Right lobe of liver (tissue), 6 donors: ENCODE data around the gene GALNT12. TPM values are rescaled to one million over a fixed set of nuclear protein-coding genes. Genes with fewer than 3 reads are reported as not detected.

Experiments used
- ATAC-seq, 4 donors: fragments of 200-7000 bp; cut with Tn5 transposase; one replicate each; pipeline ENCODE4 v1.9.1; 2020; ENCODE audit warnings: mild to moderate bottlenecking in 4 of 4, moderate library complexity in 4 of 4
- DNase-seq, 3 donors: peaks; one replicate each; pipeline ENCODE4 v3.0.0-alpha.2; 2020
- H3K27ac ChIP-seq, 3 donors: fragments of 200-600 bp; one replicate each; pipeline ENCODE4 v1.8.0; 2022
- H3K27me3 ChIP-seq, 2 donors: fragments of 200-600 bp; one replicate each; pipeline ENCODE4 v1.8.0; 2022
- H3K36me3 ChIP-seq, 4 donors: fragments of 200-600 bp; sonication (generic) in 1 of 4; one replicate each; pipeline versions ENCODE4 v1.5.1 to v1.8.0; 2017 to 2022; ENCODE audit warnings: control low read depth in 1 of 4
- H3K4me1 ChIP-seq, 4 donors: fragments of 200-600 bp; sonication (generic) in 1 of 4; one replicate each; pipeline versions ENCODE4 v1.5.1 to v1.8.0; 2017 to 2022; ENCODE audit warnings: control low read depth in 1 of 4
- H3K4me3 ChIP-seq, 3 donors: fragments of 200-600 bp; one replicate each; pipeline ENCODE4 v1.8.0; 2022
- H3K9me3 ChIP-seq, 4 donors: fragments of 200-600 bp; sonication (generic) in 1 of 4; one replicate each; pipeline versions ENCODE4 v1.5.1 to v1.8.0; 2017 to 2022; ENCODE audit warnings: control low read depth in 1 of 4
- POLR2A ChIP-seq: fragments of 450-650 bp; IDR thresholded peaks from one replicate; pipeline ENCODE4 v1.6.1; 2017; ENCODE audit warnings: antibody characterized with exemption, mild to moderate bottlenecking
- WGBS: methylation state at CpG from one replicate; pipeline ENCODE4 v1.1.6; 2018; ENCODE audit warnings: low coverage, low lambda C conversion rate; ENCODE audit not compliant: insufficient coverage; ENCODE audit errors: missing lambda C conversion rate; 5-methylcytosine and 5-hydroxymethylcytosine counted together
- intact Hi-C, 2 donors: fragments of 100-400 bp; cut with DNase I; formaldehyde crosslinking; loops; one replicate each; pipeline versions ENCODE4 v1.11.2 to v1.14.1; 2022
- total RNA-seq, 6 experiments: library from RNA; depleted of rRNA in 2 of 6; stranded (reverse); fragments of >200 nt in 2 of 6; fragmentation: NEBNext Ultra II Directional in 3 of 6; extraction: Animal tissue kit (Norgen Biotek cat#: 25700) in 3 of 6; gene quantifications; one replicate each; pipeline versions ENCODE4 v1.1.0 to v1.2.4, GENCODE V29; 2016 to 2023
- TF ChIP-seq, protein P1 (sequence below), 4 donors: fragments of 200-600 bp in 3 of 4; fragments of 450-650 bp in 1 of 4; IDR thresholded peaks; one replicate each; pipeline versions ENCODE4 v1.5.1 to v1.8.0; 2016 to 2022; ENCODE audit warnings: antibody characterized with exemption in 4 of 4, mild to moderate bottlenecking in 2 of 4
- donor health status: DM: no; HTN: yes; CAD: no.
- donor health status: DM: no; HTN: no; CAD: no.
- donor health status: DM: no; HTN: no; CAD: no.
- donor health status: DM: no; HTN: yes; CAD: no.
- donor health status: DM: no; HTN: yes; CAD: no.

The GALNT12 gene
- total RNA-seq, 6 experiments from 2014 or later: 0.06 to 1.1 (median 0.30) TPM; not detected in 1

DNA sequence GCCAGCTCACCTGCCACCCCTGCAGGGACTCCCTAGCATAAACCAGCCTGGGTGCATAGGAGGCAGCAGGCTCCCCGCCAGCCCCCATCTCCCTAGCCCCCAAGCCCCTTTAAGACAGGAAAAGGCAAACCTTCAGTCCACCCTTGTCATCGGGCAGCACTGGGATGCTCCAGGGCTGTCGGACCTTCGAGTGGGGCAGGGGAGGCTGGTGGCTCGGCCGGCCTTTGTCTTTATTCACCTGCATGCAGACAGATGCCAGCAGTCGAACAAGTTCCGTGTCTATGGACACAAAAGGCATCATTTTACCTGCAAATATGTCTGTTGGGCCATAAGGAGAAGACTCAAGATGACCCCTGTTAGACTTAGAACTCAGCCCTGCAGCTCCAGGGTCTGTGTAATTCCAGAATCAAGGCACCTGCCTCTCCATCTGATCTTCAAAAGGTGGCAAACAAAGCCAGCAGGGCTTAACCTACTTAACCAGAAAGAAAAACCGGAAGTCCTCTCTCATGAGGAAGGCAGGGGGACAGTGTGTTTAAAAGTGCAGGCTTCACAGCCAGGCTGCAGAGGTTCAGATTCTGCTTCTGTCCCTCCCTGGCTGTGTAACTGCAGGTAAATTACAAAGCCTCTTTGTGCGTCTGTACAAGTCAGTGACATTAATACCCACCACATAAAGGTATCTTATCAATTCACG, 27.3 kb upstream of the GALNT12 start:
- Histone ChIP-seq H3K27ac (no peak overlapping the region), H3K27me3 (no peaks in the 10 kb centered on the region), H3K4me1 (no peaks in the 10 kb centered on the region), H3K4me3 (no peak overlapping the region), H3K36me3 (no peaks in the 10 kb centered on the region), H3K9me3 (no peaks in the 10 kb centered on the region)
- ATAC-seq: no peak
- TF ChIP-seq, protein P1, sequence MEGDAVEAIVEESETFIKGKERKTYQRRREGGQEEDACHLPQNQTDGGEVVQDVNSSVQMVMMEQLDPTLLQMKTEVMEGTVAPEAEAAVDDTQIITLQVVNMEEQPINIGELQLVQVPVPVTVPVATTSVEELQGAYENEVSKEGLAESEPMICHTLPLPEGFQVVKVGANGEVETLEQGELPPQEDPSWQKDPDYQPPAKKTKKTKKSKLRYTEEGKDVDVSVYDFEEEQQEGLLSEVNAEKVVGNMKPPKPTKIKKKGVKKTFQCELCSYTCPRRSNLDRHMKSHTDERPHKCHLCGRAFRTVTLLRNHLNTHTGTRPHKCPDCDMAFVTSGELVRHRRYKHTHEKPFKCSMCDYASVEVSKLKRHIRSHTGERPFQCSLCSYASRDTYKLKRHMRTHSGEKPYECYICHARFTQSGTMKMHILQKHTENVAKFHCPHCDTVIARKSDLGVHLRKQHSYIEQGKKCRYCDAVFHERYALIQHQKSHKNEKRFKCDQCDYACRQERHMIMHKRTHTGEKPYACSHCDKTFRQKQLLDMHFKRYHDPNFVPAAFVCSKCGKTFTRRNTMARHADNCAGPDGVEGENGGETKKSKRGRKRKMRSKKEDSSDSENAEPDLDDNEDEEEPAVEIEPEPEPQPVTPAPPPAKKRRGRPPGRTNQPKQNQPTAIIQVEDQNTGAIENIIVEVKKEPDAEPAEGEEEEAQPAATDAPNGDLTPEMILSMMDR (IDR thresholded peaks at IDR 0.05): no peak
- no peak for TF ChIP-seq POLR2A
- intact Hi-C loops: no loop called here
- DNase-seq: no peak
- 63% methylated on average over 4 of the region's 11 CpGs for WGBS

DNA sequence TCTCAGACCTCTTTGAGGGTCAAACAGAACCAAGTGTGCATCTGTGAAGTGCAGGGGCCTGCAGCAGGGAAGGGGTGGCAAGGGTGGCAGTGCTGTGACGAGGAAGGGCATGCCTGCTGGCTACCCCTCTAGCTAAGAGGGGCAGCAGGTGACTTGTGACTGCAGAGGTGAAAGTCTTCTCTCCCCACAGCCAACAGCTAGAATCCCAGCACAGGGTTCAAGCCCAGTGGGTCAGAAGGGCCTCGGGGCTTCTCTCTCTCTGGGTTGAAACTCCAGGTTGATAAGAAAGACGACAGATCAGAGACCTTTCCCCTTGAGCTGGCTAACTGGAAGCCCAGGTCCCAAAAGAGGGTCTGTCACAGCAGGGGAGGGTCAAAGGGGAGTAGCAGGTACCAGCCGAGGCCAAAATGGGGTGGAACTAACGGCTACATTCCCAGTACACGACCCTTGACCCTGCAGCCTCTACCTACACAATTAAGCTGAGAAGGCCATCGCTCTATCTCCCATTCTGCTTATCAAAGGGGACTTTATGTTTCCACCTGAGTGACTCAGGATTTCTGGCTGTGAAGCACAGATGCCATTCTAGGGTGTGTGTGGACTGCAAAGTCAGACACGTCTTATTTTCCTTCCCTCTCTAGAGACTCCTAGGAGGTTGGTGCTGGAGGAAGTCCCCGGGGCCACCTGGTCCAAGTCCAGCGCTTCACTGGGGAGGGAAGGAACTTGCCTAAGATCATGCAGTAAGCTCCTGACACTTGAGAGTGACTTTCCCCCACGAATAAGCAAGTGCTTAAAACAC, 25.7 kb upstream of the GALNT12 start:
- WGBS: 81% methylated on average over 3 of the region's 11 CpGs
- Histone ChIP-seq H3K36me3 (no peaks in the 10 kb centered on the region), H3K27me3 (no peaks in the 10 kb centered on the region), H3K4me3 (no peak overlapping the region), H3K27ac (no peak overlapping the region), H3K4me1 (no peaks in the 10 kb centered on the region), H3K9me3 (no peaks in the 10 kb centered on the region)
- intact Hi-C loops: no loop called here
- ATAC-seq (no peak), DNase-seq (no peak)
- TF ChIP-seq POLR2A: no peak
- TF ChIP-seq, protein P1 (IDR thresholded peaks at IDR 0.05): no peak

DNA sequence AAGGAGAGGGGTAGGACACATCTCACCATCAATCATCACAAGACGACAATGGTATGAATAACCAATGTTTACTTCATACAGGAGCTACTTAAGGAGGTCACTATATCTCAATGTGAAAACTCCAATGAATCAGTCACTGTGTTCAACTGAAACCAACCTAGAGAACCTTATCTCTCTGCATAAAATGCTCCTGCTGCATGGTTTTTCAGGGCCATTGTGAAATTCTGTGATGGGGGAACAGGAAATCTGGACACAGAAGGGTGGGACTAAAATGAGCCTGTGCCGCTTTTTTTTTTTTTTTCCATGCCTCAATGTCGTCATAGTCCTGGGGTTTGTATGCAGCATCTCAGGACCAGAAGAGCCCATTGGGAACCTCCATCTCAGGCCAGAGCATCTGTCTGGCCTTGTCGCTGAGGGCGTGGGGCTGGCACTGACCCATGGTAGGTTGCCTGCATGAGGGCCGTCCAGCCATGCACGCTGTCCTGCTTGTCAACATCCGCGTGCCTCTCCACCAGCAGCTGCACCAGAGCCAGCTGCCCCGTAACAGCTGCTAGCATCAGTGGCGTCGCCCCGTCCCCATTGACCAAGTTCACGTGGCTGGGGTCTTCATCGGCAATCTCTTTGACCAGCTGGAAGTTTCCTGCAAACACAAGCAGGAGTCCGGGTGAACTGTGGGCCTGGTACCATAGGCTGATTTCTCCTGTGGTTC, 23.8 kb upstream of the GALNT12 start:
- Histone ChIP-seq H3K4me3 (no peak overlapping the region), H3K36me3 (no peaks in the 10 kb centered on the region), H3K27ac (no peak overlapping the region), H3K27me3 (no peaks in the 10 kb centered on the region), H3K9me3 (no peaks in the 10 kb centered on the region), H3K4me1 (no peaks in the 10 kb centered on the region)
- DNase-seq (no peak), ATAC-seq (no peak)
- TF ChIP-seq, protein P1 (IDR thresholded peaks at IDR 0.05): no peak
- TF ChIP-seq POLR2A: no peak
- WGBS: 86% methylated on average over 3 of the region's 16 CpGs
- intact Hi-C loops: no loop called here

DNA sequence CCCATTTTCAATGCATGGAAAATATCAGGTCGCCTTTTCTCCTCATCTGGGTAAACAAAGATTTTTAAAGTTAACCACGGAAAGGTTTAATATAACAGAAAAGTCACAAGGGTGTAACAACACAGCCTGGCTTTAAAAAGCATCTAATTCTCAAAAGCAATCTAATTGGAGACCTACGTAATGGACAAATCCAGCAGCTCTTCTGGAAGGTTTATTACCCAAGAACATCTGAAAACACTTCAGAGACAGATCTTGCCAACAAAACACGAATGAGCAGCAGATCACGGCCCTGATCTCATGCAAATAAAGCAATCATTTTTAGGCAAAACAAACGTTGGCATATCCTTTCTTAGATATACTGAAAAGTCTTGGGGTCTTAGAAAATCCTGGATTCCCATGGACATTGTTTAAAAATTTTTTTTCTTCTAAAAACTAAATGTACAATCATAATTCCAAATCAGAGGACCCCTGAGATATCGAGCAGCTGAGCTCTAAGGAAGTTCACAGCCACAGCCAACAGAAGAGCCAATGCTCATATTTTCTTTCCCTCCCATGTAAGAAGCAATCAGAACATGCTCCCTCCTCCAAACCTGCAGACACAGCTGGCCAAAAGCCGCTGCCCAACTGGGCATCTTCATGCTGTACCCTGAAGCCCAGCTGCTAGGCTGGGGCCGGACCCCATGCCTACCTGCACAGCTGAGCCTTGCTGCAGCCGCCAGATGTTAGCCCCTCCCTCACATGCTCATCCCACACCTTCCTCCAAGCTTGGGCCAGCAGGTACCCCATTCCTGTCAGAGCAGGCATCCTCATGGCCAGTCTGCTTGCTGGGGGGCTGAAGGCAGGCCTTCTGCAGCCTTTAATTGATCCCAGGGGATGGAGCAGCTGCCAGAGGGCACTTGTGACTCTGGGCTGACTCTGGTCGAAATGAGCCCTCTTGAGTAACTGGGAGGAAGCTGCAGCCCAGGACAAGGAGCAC, 22.4 kb upstream of the GALNT12 start:
- Histone ChIP-seq H3K27me3 (no peaks in the 10 kb centered on the region), H3K4me1 (no peaks in the 10 kb centered on the region), H3K27ac (no peak overlapping the region), H3K9me3 (no peaks in the 10 kb centered on the region), H3K36me3 (no peaks in the 10 kb centered on the region), H3K4me3 (no peak overlapping the region)
- WGBS: 78% methylated on average over 8 of the region's 11 CpGs
- no peak for ATAC-seq
- TF ChIP-seq, protein P1 (IDR thresholded peaks at IDR 0.05): no peak
- no peak for TF ChIP-seq POLR2A
- intact Hi-C loops: no loop called here
- DNase-seq: peak in 1 of 3 donors; percentile 22
